ENCODE measurements around the gene SLC12A8. TPM values are rescaled to one million over a fixed set of nuclear protein-coding genes. Genes with fewer than 3 reads are reported as not detected.

The SLC12A8 gene
- total and polyA plus RNA-seq, 2 experiments from 2014 or later = 6.9 to 15.9 TPM

DNA sequence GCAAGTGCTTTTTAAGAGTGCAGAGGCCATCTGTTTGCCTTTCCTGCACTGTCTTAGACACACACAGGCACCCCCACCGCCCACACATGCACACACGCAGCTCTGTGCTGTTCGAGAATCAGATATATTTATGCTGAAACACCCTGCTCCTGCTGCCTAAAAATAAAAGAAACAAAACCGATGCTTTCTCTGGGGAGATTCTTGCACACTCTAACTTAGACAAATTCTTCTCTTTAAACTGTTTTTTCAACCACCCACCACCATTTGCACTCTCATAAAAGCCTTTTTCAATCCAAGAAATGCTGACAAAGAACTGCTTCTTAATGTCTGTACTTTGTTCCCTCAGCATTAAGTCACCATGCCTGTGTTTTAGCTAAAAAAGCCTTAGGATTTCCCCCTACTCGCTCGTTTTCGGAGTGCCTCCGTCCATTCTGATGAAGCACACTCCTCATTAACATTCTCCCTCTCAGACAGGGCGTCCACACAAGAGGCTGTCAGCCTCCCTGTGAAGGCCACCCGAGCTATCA lies 26.2 kb downstream of the SLC12A8 start:
- Histone ChIP-seq H3K4me3 (no peak overlapping the region), H3F3A (replicated peaks; ENCODE audit: low read depth) (0 out of 2 replicates have a peak, but pooled peaks cover 2% of the 10 kb centered on the region), H2AFZ (no peak overlapping the region), H3K79me2 (replicated peaks; ENCODE audit: insufficient read depth) (no peaks in the 10 kb centered on the region), H3K4me1 (ENCODE audit: insufficient read depth) (peaks cover 12% of the 10 kb centered on the region), H4K20me1 (replicated peaks; ENCODE audit: insufficient read depth) (no peaks in the 10 kb centered on the region), H3K27ac (ENCODE audit: low read depth) (no peak overlapping the region), H3K27me3 (ENCODE audit: insufficient read depth) (no peaks in the 10 kb centered on the region), H3K36me3 (ENCODE audit: insufficient read depth) (no peaks in the 10 kb centered on the region; the same call in 1 of the 2 replicates), H3K9me2 (ENCODE audit: insufficient read depth) (no peaks in the 10 kb centered on the region), H3K4me2 (no peak overlapping the region)
- DNase-seq (ENCODE audit: low spot score) = no peak
- TF ChIP-seq ZNF331 (CRISPR knock-in tag; IDR thresholded peaks at IDR 0.05; ENCODE audit: low read depth) (no peak), POLR2AphosphoS5 (IDR thresholded peaks at IDR 0.05; ENCODE audit: low read depth) (no peak), ZNF114 (CRISPR knock-in tag; IDR thresholded peaks at IDR 0.05) (no peak), EZH2 (IDR thresholded peaks at IDR 0.05; ENCODE audit: low read depth, unreplicated experiment) (no peak), STAT1 (IDR thresholded peaks at IDR 0.05; ENCODE audit: unreplicated experiment) (no peak), JUNB (IDR thresholded peaks at IDR 0.05; ENCODE audit: unreplicated experiment) (no peak), NANOG (IDR thresholded peaks at IDR 0.05; ENCODE audit: borderline replicate concordance) (no peak), CREB1 (CRISPR knock-in tag; IDR thresholded peaks at IDR 0.05; ENCODE audit: low read depth) (no peak), EZH2phosphoT487 (IDR thresholded peaks at IDR 0.05; ENCODE audit: unreplicated experiment) (no peak)
- TF ChIP-seq, protein P1, sequence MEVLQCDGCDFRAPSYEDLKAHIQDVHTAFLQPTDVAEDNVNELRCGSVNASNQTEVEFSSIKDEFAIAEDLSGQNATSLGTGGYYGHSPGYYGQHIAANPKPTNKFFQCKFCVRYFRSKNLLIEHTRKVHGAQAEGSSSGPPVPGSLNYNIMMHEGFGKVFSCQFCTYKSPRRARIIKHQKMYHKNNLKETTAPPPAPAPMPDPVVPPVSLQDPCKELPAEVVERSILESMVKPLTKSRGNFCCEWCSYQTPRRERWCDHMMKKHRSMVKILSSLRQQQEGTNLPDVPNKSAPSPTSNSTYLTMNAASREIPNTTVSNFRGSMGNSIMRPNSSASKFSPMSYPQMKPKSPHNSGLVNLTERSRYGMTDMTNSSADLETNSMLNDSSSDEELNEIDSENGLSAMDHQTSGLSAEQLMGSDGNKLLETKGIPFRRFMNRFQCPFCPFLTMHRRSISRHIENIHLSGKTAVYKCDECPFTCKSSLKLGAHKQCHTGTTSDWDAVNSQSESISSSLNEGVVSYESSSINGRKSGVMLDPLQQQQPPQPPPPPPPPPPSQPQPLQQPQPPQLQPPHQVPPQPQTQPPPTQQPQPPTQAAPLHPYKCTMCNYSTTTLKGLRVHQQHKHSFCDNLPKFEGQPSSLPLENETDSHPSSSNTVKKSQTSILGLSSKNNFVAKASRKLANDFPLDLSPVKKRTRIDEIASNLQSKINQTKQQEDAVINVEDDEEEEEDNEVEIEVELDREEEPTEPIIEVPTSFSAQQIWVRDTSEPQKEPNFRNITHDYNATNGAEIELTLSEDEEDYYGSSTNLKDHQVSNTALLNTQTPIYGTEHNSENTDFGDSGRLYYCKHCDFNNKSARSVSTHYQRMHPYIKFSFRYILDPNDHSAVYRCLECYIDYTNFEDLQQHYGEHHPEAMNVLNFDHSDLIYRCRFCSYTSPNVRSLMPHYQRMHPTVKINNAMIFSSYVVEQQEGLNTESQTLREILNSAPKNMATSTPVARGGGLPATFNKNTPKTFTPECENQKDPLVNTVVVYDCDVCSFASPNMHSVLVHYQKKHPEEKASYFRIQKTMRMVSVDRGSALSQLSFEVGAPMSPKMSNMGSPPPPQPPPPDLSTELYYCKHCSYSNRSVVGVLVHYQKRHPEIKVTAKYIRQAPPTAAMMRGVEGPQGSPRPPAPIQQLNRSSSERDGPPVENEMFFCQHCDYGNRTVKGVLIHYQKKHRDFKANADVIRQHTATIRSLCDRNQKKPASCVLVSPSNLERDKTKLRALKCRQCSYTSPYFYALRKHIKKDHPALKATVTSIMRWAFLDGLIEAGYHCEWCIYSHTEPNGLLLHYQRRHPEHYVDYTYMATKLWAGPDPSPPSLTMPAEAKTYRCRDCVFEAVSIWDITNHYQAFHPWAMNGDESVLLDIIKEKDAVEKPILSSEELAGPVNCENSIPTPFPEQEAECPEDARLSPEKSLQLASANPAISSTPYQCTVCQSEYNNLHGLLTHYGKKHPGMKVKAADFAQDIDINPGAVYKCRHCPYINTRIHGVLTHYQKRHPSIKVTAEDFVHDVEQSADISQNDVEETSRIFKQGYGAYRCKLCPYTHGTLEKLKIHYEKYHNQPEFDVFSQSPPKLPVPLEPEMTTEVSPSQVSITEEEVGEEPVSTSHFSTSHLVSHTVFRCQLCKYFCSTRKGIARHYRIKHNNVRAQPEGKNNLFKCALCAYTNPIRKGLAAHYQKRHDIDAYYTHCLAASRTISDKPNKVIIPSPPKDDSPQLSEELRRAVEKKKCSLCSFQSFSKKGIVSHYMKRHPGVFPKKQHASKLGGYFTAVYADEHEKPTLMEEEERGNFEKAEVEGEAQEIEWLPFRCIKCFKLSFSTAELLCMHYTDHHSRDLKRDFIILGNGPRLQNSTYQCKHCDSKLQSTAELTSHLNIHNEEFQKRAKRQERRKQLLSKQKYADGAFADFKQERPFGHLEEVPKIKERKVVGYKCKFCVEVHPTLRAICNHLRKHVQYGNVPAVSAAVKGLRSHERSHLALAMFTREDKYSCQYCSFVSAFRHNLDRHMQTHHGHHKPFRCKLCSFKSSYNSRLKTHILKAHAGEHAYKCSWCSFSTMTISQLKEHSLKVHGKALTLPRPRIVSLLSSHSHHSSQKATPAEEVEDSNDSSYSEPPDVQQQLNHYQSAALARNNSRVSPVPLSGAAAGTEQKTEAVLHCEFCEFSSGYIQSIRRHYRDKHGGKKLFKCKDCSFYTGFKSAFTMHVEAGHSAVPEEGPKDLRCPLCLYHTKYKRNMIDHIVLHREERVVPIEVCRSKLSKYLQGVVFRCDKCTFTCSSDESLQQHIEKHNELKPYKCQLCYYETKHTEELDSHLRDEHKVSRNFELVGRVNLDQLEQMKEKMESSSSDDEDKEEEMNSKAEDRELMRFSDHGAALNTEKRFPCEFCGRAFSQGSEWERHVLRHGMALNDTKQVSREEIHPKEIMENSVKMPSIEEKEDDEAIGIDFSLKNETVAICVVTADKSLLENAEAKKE (CRISPR knock-in tag; IDR thresholded peaks at IDR 0.05) = no peak
- TF ChIP-seq, protein P2, sequence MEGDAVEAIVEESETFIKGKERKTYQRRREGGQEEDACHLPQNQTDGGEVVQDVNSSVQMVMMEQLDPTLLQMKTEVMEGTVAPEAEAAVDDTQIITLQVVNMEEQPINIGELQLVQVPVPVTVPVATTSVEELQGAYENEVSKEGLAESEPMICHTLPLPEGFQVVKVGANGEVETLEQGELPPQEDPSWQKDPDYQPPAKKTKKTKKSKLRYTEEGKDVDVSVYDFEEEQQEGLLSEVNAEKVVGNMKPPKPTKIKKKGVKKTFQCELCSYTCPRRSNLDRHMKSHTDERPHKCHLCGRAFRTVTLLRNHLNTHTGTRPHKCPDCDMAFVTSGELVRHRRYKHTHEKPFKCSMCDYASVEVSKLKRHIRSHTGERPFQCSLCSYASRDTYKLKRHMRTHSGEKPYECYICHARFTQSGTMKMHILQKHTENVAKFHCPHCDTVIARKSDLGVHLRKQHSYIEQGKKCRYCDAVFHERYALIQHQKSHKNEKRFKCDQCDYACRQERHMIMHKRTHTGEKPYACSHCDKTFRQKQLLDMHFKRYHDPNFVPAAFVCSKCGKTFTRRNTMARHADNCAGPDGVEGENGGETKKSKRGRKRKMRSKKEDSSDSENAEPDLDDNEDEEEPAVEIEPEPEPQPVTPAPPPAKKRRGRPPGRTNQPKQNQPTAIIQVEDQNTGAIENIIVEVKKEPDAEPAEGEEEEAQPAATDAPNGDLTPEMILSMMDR (conservative IDR thresholded peaks at IDR 0.05; ENCODE audit: low read depth in 2 of 2) = no peak
- TF ChIP-seq, protein P3, sequence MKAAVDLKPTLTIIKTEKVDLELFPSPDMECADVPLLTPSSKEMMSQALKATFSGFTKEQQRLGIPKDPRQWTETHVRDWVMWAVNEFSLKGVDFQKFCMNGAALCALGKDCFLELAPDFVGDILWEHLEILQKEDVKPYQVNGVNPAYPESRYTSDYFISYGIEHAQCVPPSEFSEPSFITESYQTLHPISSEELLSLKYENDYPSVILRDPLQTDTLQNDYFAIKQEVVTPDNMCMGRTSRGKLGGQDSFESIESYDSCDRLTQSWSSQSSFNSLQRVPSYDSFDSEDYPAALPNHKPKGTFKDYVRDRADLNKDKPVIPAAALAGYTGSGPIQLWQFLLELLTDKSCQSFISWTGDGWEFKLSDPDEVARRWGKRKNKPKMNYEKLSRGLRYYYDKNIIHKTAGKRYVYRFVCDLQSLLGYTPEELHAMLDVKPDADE (IDR thresholded peaks at IDR 0.05) = no peak
- TF ChIP-seq, protein P4, sequence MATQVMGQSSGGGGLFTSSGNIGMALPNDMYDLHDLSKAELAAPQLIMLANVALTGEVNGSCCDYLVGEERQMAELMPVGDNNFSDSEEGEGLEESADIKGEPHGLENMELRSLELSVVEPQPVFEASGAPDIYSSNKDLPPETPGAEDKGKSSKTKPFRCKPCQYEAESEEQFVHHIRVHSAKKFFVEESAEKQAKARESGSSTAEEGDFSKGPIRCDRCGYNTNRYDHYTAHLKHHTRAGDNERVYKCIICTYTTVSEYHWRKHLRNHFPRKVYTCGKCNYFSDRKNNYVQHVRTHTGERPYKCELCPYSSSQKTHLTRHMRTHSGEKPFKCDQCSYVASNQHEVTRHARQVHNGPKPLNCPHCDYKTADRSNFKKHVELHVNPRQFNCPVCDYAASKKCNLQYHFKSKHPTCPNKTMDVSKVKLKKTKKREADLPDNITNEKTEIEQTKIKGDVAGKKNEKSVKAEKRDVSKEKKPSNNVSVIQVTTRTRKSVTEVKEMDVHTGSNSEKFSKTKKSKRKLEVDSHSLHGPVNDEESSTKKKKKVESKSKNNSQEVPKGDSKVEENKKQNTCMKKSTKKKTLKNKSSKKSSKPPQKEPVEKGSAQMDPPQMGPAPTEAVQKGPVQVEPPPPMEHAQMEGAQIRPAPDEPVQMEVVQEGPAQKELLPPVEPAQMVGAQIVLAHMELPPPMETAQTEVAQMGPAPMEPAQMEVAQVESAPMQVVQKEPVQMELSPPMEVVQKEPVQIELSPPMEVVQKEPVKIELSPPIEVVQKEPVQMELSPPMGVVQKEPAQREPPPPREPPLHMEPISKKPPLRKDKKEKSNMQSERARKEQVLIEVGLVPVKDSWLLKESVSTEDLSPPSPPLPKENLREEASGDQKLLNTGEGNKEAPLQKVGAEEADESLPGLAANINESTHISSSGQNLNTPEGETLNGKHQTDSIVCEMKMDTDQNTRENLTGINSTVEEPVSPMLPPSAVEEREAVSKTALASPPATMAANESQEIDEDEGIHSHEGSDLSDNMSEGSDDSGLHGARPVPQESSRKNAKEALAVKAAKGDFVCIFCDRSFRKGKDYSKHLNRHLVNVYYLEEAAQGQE (IDR thresholded peaks at IDR 0.05; ENCODE audit: unreplicated experiment) = no peak
- Mint-ChIP-seq H3K4me1 (peaks cover 30% of the 10 kb centered on the region), H3K9me3 (peaks cover 3% of the 10 kb centered on the region; the same call in 1 of the 3 replicates), H3K27ac (peak overlapping the region; percentile 3; the same call in 1 of the 2 replicates), H3K27me3 (ENCODE audit: insufficient read depth, low read depth, poor library complexity) (peaks cover 6% of the 10 kb centered on the region), H3K36me3 (ENCODE audit: low read depth) (peaks cover 28% of the 10 kb centered on the region), H3K4me3 (no peak overlapping the region)
- peak; percentile 11; the same call in 1 of the 3 replicates for ATAC-seq
